Spleen (tissue), 7 donors: Measurements from ENCODE around the gene ANXA2.

Source experiments
- CTCF ChIP-seq, 11 experiments: fragments of 200-600 bp in 7 of 11; fragments of 450-650 bp in 4 of 11; sonication (generic) in 4 of 11; IDR thresholded peaks in 8 of 11; conservative IDR thresholded peaks in 3 of 11; 1 replicate in 7 of 11; 2 replicates in 4 of 11; pipeline versions ENCODE4 v1.4.0 to v1.8.0; 2016 to 2021; ENCODE audit warnings: antibody characterized with exemption in 11 of 11, inconsistent platforms in 4 of 11, mild to moderate bottlenecking in 1 of 11
- POLR2A ChIP-seq, 3 donors: fragments of 450-650 bp; IDR thresholded peaks; one replicate each; pipeline ENCODE4 v1.5.1; 2017; ENCODE audit warnings: antibody characterized with exemption in 3 of 3, mild to moderate bottlenecking in 1 of 3
- donor health status: DM: no; HTN: no; CAD: no; lungs with moderate emphysema.
- donor health status: DM: no; HTN: no; CAD: no.
- donor health status: DM: no; HTN: no; CAD: no.

- no peak for TF ChIP-seq POLR2A (IDR thresholded peaks at IDR 0.05)
- TF ChIP-seq CTCF (IDR thresholded peaks at IDR 0.05 in 8 of 11, conservative IDR thresholded peaks at IDR 0.05 in 3 of 11) = peak in 1 of 11 experiments; percentile 2
Measured at GRCh38 chr15:60396958-60397771, 621 bp downstream of the ANXA2 start.
